MCF 10A (cell line): ENCODE results near the gene CTAG1A. TPM values are rescaled to one million over a fixed set of nuclear protein-coding genes. Genes with fewer than 3 reads are reported as not detected.
"Not testable (repeated sequence)": the region's sequence is repeated elsewhere in the genome, so short reads cannot be mapped to it uniquely, and the experiment has no call there.

Experiments
- BruUV-seq: library from RNA; stranded (reverse); fragments of 400-500 nt; replicated peaks from 2 replicates; lab custom pipeline; 2021; lab: Mats Ljungman, UMichigan
- CTCF ChIA-PET: fragments of 300-600 bp; sonication (Branson Sonifier 250); formaldehyde crosslinking; extraction: SDS; loops from one replicate; lab custom pipeline; 2021; ENCODE audit warnings: antibody characterized with exemption, inconsistent platforms; lab: Yijun Ruan, JAX
- POLR2A ChIA-PET: fragments of 300-600, 350-650 bp; sonication (Branson Sonifier 250); formaldehyde crosslinking; extraction: SDS; loops from one replicate; lab custom pipeline; 2020; ENCODE audit warnings: antibody characterized with exemption, inconsistent platforms; lab: Yijun Ruan, JAX
- DNase-seq: peaks from one replicate; pipeline ENCODE4 v3.0.0-alpha.2; 2018; ENCODE audit not compliant: unreplicated experiment
- H3K27ac Mint-ChIP-seq: one replicate; pipeline ENCODE4 v1.8.0; 2022; ENCODE audit warnings: mild to moderate bottlenecking, low read depth, mixed read lengths; ENCODE audit not compliant: unreplicated experiment
- H3K27me3 Mint-ChIP-seq: one replicate; pipeline ENCODE4 v1.8.0; 2022; ENCODE audit warnings: mixed read lengths; ENCODE audit not compliant: insufficient read depth, unreplicated experiment
- H3K36me3 Mint-ChIP-seq: one replicate; pipeline ENCODE4 v1.8.0; 2022; ENCODE audit warnings: mild to moderate bottlenecking, moderate library complexity, mixed read lengths; ENCODE audit not compliant: insufficient read depth, unreplicated experiment
- H3K4me1 Mint-ChIP-seq: one replicate; pipeline ENCODE4 v1.8.0; 2022; ENCODE audit warnings: mixed read lengths; ENCODE audit not compliant: insufficient read depth, unreplicated experiment
- H3K4me3 Mint-ChIP-seq: one replicate; pipeline ENCODE4 v1.8.0; 2022; ENCODE audit warnings: mild to moderate bottlenecking, moderate library complexity, mixed read lengths; ENCODE audit not compliant: unreplicated experiment
- H3K9me3 Mint-ChIP-seq: one replicate; pipeline ENCODE4 v1.8.0; 2022; ENCODE audit warnings: mixed read lengths; ENCODE audit not compliant: unreplicated experiment
- CTCF ChIP-seq: fragments of 200-600 bp; IDR thresholded peaks from one replicate; pipeline ENCODE4 v1.8.0; 2022; ENCODE audit warnings: antibody characterized with exemption, mild to moderate bottlenecking; ENCODE audit not compliant: unreplicated experiment
- intact Hi-C: fragments of 100-400 bp; cut with micrococcal nuclease; formaldehyde crosslinking; loops from 2 replicates; pipeline ENCODE4 v1.14.1; 2022
- total RNA-seq: library from RNA; stranded (reverse); gene quantifications from 2 replicates; pipeline ENCODE4 v1.2.3, GENCODE V29; 2022

The CTAG1A gene
- total RNA-seq, 1 experiment from 2014 or later: not detected

- H3K27ac Mint-ChIP-seq, POLR2A ChIA-PET, H3K9me3 Mint-ChIP-seq, H3K36me3 Mint-ChIP-seq, BruUV-seq, H3K4me1 Mint-ChIP-seq, DNase-seq, H3K27me3 Mint-ChIP-seq, H3K4me3 Mint-ChIP-seq, intact Hi-C loops, CTCF ChIA-PET: not testable (repeated sequence)
These were observed 28.7 kb downstream of the CTAG1A start for GRCh38 chrX:154613586-154613985.

GRCh38 chrX:154619182-154619581, 34.2 kb downstream of the CTAG1A start, which contains the start of gene CTAG1B:
TSS of gene CTAG1B (minus strand) at chrX:154619282. CDS start at chrX:154619218, 64 bp downstream.
- H3K27ac Mint-ChIP-seq, CTCF ChIA-PET, POLR2A ChIA-PET, DNase-seq, H3K9me3 Mint-ChIP-seq, H3K4me1 Mint-ChIP-seq, BruUV-seq, intact Hi-C loops, H3K36me3 Mint-ChIP-seq, H3K4me3 Mint-ChIP-seq, H3K27me3 Mint-ChIP-seq: not testable (repeated sequence)

GRCh38 chrX:154620767-154621414, 36.0 kb downstream of the CTAG1A start:
- H3K36me3 Mint-ChIP-seq, H3K9me3 Mint-ChIP-seq, CTCF ChIA-PET, POLR2A ChIA-PET, intact Hi-C loops, DNase-seq, H3K27me3 Mint-ChIP-seq, BruUV-seq, H3K4me1 Mint-ChIP-seq, H3K27ac Mint-ChIP-seq, H3K4me3 Mint-ChIP-seq: not testable (repeated sequence)
- TF ChIP-seq CTCF: peak; percentile 16

GRCh38 chrX:154628960-154629359, 44.0 kb downstream of the CTAG1A start:
- BruUV-seq, H3K4me3 Mint-ChIP-seq: not testable (repeated sequence)

GRCh38 chrX:154630949-154631348, 46.0 kb downstream of the CTAG1A start:
- BruUV-seq, H3K36me3 Mint-ChIP-seq, DNase-seq, H3K4me3 Mint-ChIP-seq, POLR2A ChIA-PET, CTCF ChIA-PET, H3K9me3 Mint-ChIP-seq, H3K4me1 Mint-ChIP-seq, H3K27ac Mint-ChIP-seq, intact Hi-C loops, H3K27me3 Mint-ChIP-seq: not testable (repeated sequence)

More at GRCh38 chrX:154628960-154629359, 44.0 kb downstream of the CTAG1A start:
- H3K27ac Mint-ChIP-seq, POLR2A ChIA-PET, intact Hi-C loops, H3K36me3 Mint-ChIP-seq, H3K27me3 Mint-ChIP-seq, CTCF ChIA-PET, H3K9me3 Mint-ChIP-seq, H3K4me1 Mint-ChIP-seq, DNase-seq: not testable (repeated sequence)

GRCh38 chrX:154633661-154634060, 48.7 kb downstream of the CTAG1A start:
- intact Hi-C loops, POLR2A ChIA-PET, DNase-seq, H3K36me3 Mint-ChIP-seq, BruUV-seq, H3K9me3 Mint-ChIP-seq, H3K27ac Mint-ChIP-seq, H3K4me3 Mint-ChIP-seq, H3K4me1 Mint-ChIP-seq, CTCF ChIA-PET, H3K27me3 Mint-ChIP-seq: not testable (repeated sequence)

Other genes starting within 250 kb of the CTAG1A start
- gene FLNA, start 210.5 kb upstream of the CTAG1A start, total RNA-seq: 1,218 and 1,231 TPM in 2 replicates
- gene EMD, start 205.8 kb upstream of the CTAG1A start, total RNA-seq: 94.5 and 107 TPM in 2 replicates
- 3,490 and 3,785 TPM in 2 replicates for gene RPL10, start 186.8 kb upstream of the CTAG1A start, total RNA-seq
- gene DNASE1L1, start 175.9 kb upstream of the CTAG1A start, total RNA-seq: 20.5 and 21.2 TPM in 2 replicates
- 48.0 and 59.1 TPM in 2 replicates for gene TAFAZZIN, start 173.6 kb upstream of the CTAG1A start, total RNA-seq
- gene ATP6AP1, start 156.5 kb upstream of the CTAG1A start, total RNA-seq: 48.7 and 57.0 TPM in 2 replicates
- 89.9 and 121 TPM in 2 replicates for gene GDI1, start 148.0 kb upstream of the CTAG1A start, total RNA-seq
- gene FAM50A, start 141.0 kb upstream of the CTAG1A start, total RNA-seq: 62.1 and 88.7 TPM in 2 replicates
- 47.6 and 48.0 TPM in 2 replicates for gene PLXNA3, start 126.9 kb upstream of the CTAG1A start, total RNA-seq
- gene LAGE3, start 105.9 kb upstream of the CTAG1A start, total RNA-seq: 17.8 and 21.1 TPM in 2 replicates
- 26.7 and 27.9 TPM in 2 replicates for gene UBL4A, start 98.5 kb upstream of the CTAG1A start, total RNA-seq
- gene SLC10A3, start 94.5 kb upstream of the CTAG1A start, total RNA-seq: 17.9 and 21.2 TPM in 2 replicates
- gene FAM3A, start 68.9 kb upstream of the CTAG1A start, total RNA-seq: 40.9 and 45.3 TPM in 2 replicates
- gene G6PD, start 38.3 kb upstream of the CTAG1A start, total RNA-seq: 42.1 and 49.5 TPM in 2 replicates
- gene IKBKG, start 37.5 kb upstream of the CTAG1A start, total RNA-seq: 29.3 and 32.1 TPM in 2 replicates
- gene CTAG1B, start 34.1 kb downstream of the CTAG1A start, total RNA-seq: not detected in 2 replicates
- gene CTAG2, start 68.4 kb downstream of the CTAG1A start, total RNA-seq: not detected in 2 replicates
- gene GAB3, start 165.9 kb downstream of the CTAG1A start, total RNA-seq: 2.0 and 2.1 TPM in 2 replicates
- gene DKC1, start 177.7 kb downstream of the CTAG1A start, total RNA-seq: 149 and 196 TPM in 2 replicates
- 11.8 and 12.7 TPM in 2 replicates for gene MPP1, start 220.4 kb downstream of the CTAG1A start, total RNA-seq
- not detected in 2 replicates for gene SMIM9, start 249.5 kb downstream of the CTAG1A start, total RNA-seq